Loucy (cell line): ENCODE results near the gene TMTC2.

Source experiments
- H2AFZ ChIP-seq: fragments of 200-600 bp; sonication (generic); 2 replicates; pipeline ENCODE4 v1.6.0; 2016; ENCODE audit warnings: antibody characterized with exemption, mild to moderate bottlenecking, low read length, moderate library complexity
- H3F3A ChIP-seq: fragments of 200-600 bp; 2 replicates; pipeline ENCODE4 v1.6.0; 2016; ENCODE audit warnings: antibody characterized with exemption, low read depth, mild to moderate bottlenecking
- H3K27me3 ChIP-seq: fragments of 200-600 bp; sonication (generic); 2 replicates; pipeline ENCODE4 v1.6.1; 2014; ENCODE audit warnings: low read length, mild to moderate bottlenecking; ENCODE audit not compliant: insufficient read depth, poor library complexity, severe bottlenecking
- H3K36me3 ChIP-seq: fragments of 200-600 bp; sonication (generic); 2 replicates; pipeline ENCODE4 v1.6.1; 2016; ENCODE audit warnings: low read length; ENCODE audit not compliant: insufficient read depth
- H3K4me1 ChIP-seq: fragments of 200-600 bp; sonication (generic); 2 replicates; pipeline ENCODE4 v1.5.1; 2014; ENCODE audit warnings: low read length, mild to moderate bottlenecking; ENCODE audit not compliant: insufficient read depth, poor library complexity, severe bottlenecking
- H3K4me2 ChIP-seq: fragments of 200-600 bp; sonication (generic); 2 replicates; pipeline ENCODE4 v1.6.0; 2014; ENCODE audit warnings: antibody characterized with exemption, low read length, low read depth, mild to moderate bottlenecking; ENCODE audit not compliant: poor library complexity, severe bottlenecking
- H3K4me3 ChIP-seq: fragments of 200-600 bp; sonication (generic); 2 replicates; pipeline ENCODE4 v1.5.1; 2014; ENCODE audit warnings: low read length, mild to moderate bottlenecking, mixed read lengths; ENCODE audit not compliant: poor library complexity, severe bottlenecking
- H3K79me2 ChIP-seq: fragments of 200-600 bp; sonication (generic); 2 replicates; pipeline ENCODE4 v1.6.1; 2014; ENCODE audit warnings: low read length; ENCODE audit not compliant: insufficient read depth
- H3K9ac ChIP-seq: fragments of 200-600 bp; sonication (generic); 2 replicates; pipeline ENCODE4 v1.6.0; 2014; ENCODE audit warnings: mild to moderate bottlenecking, low read depth, low read length, moderate library complexity; ENCODE audit not compliant: poor library complexity, severe bottlenecking
- H3K9me2 ChIP-seq: fragments of 200-600 bp; sonication (generic); replicated peaks from 2 replicates; pipeline ENCODE4 v1.6.1; 2016; ENCODE audit warnings: low read depth, low read length, mixed read lengths
- H3K9me3 ChIP-seq: fragments of 200-600 bp; sonication (generic); 2 replicates; pipeline ENCODE4 v1.6.1; 2014; ENCODE audit warnings: mild to moderate bottlenecking, antibody characterized with exemption, low read length, low read depth; ENCODE audit not compliant: insufficient read depth
- H4K20me1 ChIP-seq: fragments of 200-600 bp; sonication (generic); 2 replicates; pipeline ENCODE4 v1.6.0; 2014; ENCODE audit warnings: antibody characterized with exemption, low read length, mild to moderate bottlenecking; ENCODE audit not compliant: insufficient read depth, poor library complexity, severe bottlenecking
- CTCF ChIP-seq: fragments of 200-600 bp; sonication (generic); conservative IDR thresholded peaks from 2 replicates; pipeline ENCODE4 v1.5.1; 2014; ENCODE audit warnings: mild to moderate bottlenecking, antibody characterized with exemption, low read length
- EZH2phosphoT487 ChIP-seq: fragments of 200-600 bp; IDR thresholded peaks from 2 replicates; pipeline ENCODE4 v1.6.1; 2018; ENCODE audit warnings: antibody characterized with exemption, mild to moderate bottlenecking, moderate library complexity, borderline replicate concordance

The TMTC2 gene

GRCh38 chr12:83150465-83151189, 463.9 kb downstream of the TMTC2 start:
- Histone ChIP-seq H3F3A (no peaks in the 10 kb centered on the region), H3K9ac (no peak overlapping the region), H3K4me1 (no peaks in the 10 kb centered on the region), H3K27me3 (no peaks in the 10 kb centered on the region), H2AFZ (no peak overlapping the region), H4K20me1 (no peaks in the 10 kb centered on the region), H3K4me3 (no peak overlapping the region), H3K9me2 (no peaks in the 10 kb centered on the region), H3K9me3 (no peaks in the 10 kb centered on the region), H3K36me3 (no peaks in the 10 kb centered on the region), H3K4me2 (no peak overlapping the region), H3K79me2 (no peaks in the 10 kb centered on the region)
- TF ChIP-seq CTCF (no peak), EZH2phosphoT487 (no peak)

GRCh38 chr12:83153177-83153576, 466.5 kb downstream of the TMTC2 start:
- Histone ChIP-seq H3K9ac (no peak overlapping the region), H3K79me2 (no peaks in the 10 kb centered on the region), H3K27me3 (no peaks in the 10 kb centered on the region), H3K4me1 (no peaks in the 10 kb centered on the region), H4K20me1 (no peaks in the 10 kb centered on the region), H3K9me2 (no peaks in the 10 kb centered on the region), H3K9me3 (no peaks in the 10 kb centered on the region), H3K4me3 (no peak overlapping the region), H2AFZ (no peak overlapping the region), H3F3A (no peaks in the 10 kb centered on the region), H3K4me2 (no peak overlapping the region), H3K36me3 (no peaks in the 10 kb centered on the region)
- TF ChIP-seq CTCF (no peak), EZH2phosphoT487 (no peak)

GRCh38 chr12:83156815-83157214, 470.1 kb downstream of the TMTC2 start:
- Histone ChIP-seq H3K9me3 (no peaks in the 10 kb centered on the region), H3K79me2 (no peaks in the 10 kb centered on the region), H3K27me3 (no peaks in the 10 kb centered on the region), H3K4me2 (no peak overlapping the region), H3K36me3 (no peaks in the 10 kb centered on the region), H2AFZ (no peak overlapping the region; the same call in 1 of the 2 replicates), H3K9ac (no peak overlapping the region), H4K20me1 (no peaks in the 10 kb centered on the region), H3K4me1 (no peaks in the 10 kb centered on the region), H3K4me3 (no peak overlapping the region), H3K9me2 (no peaks in the 10 kb centered on the region), H3F3A (no peaks in the 10 kb centered on the region)
- TF ChIP-seq CTCF (no peak), EZH2phosphoT487 (no peak)
